ENCODE measurements around the gene APEX2.
"Not testable (repeated sequence)": the region's sequence is repeated elsewhere in the genome, so short reads cannot be mapped to it uniquely, and the experiment has no call there.

The APEX2 gene, protein sequence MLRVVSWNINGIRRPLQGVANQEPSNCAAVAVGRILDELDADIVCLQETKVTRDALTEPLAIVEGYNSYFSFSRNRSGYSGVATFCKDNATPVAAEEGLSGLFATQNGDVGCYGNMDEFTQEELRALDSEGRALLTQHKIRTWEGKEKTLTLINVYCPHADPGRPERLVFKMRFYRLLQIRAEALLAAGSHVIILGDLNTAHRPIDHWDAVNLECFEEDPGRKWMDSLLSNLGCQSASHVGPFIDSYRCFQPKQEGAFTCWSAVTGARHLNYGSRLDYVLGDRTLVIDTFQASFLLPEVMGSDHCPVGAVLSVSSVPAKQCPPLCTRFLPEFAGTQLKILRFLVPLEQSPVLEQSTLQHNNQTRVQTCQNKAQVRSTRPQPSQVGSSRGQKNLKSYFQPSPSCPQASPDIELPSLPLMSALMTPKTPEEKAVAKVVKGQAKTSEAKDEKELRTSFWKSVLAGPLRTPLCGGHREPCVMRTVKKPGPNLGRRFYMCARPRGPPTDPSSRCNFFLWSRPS

DNA sequence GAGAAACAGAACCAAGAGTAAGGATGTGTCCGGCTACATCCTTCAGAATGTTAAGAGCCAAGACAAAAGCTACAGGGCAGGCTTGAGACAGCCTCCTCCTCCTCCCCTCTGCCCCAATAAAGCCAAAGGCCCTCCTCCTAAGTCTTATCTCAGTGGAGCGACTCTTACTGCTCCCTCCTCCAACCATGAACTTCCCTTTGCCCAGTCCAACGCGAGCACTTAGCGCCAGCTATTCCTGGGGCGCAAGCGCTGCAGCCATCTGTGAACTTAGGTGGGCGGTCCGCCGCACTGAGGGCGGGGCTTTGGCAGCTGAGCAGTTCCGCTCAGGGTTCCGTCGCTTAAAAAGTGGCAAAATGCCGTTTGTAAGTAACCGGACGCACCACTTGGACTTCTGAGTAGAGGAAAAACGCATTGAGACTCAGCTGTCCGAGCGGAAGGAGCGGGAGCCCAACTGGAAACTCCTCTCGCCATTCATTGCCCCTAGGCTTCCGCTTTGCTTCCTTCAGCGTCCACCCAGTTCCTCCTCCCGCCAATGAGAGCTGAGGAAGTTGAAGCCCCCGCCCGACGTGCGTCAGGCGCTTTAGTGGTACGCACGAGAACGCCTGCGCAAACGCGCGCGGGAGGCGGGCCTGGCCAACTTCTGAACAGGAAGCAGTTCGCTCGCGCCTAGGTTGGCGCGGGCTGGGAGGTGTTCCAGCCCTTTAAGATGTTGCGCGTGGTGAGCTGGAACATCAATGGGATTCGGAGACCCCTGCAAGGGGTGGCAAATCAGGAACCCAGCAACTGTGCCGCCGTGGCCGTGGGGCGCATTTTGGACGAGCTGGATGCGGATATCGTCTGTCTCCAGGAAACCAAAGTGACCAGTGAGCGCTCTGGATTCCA is at the start of gene APEX2:
TSS of gene APEX2 (plus strand) at position 647 of the 882 bp plus-strand sequence. CDS start at position 707, 60 bp downstream.
- peak; percentile 86 for DNase-seq

DNA sequence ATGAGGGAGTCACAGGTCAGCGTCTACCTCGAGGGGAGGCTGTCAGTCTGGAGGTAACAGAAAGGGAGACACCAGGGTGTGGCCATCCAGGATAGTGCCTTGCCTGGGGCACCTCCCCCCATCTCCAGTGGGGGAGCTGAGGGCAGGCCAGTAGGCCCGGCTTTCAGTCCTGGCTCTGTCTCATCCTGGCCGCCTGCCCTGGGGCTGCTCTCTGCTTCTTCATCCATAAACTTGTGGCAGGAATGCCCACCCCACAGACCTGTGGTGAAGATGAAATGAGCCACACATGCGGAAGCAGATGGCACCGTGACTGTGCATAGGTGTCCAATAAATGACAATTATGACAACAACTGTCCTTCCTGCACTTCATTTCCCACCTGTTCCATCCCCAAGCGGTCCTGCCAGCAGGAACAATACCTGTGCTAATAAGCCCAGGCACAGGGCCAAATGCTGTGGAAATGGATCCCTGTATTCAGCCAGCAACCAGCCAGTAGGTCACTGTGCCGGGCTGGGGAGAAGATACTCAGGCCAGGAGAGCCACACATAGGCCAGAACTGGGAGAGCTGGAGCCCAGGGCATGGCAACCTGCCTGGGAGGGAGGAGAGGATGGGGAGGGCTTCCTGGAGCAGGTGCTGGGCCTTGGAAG is 49.3 kb upstream of the APEX2 start:
- DNase-seq = no peak

- DNase-seq = no peak
Measured at GRCh38 chrX:54961750-54962149, 38.4 kb upstream of the APEX2 start.

DNA sequence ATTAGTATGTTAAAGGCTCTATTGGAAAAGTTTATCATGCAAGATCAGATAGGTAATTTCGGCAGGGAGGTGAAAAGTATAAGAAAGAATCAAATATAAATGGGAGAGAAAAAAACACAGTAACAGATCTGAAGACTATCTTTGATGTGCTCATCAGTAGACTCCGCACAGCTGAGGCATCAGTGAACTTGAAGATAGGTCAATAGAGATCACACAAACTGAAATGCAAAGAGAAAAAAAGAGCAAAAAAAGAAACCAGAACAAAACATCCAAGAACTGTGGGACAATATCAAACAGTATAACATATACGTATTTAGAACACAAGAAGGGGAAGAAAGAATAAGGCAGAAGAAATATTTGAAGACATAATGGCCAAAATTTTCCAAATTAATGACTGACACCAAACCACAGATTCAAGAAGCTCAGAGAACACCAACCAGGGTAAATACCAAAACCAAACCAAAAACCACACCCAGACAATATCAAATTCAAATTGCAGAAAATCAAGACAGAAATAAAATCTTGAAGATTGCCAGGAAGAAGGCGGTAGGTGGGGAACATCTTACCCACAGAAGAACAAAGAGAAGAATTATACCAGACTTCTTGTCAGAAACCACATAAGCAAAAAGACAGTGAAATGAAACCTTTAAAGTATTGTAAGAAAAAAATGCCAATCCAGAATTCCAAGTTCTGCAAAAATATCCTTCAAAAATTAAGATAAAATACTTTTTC is 35.2 kb upstream of the APEX2 start:
- no peak for DNase-seq

- no peak for DNase-seq
Measured at GRCh38 chrX:54977387-54977786, 22.8 kb upstream of the APEX2 start.

GRCh38 chrX:54978448-54978847 is 21.7 kb upstream of the APEX2 start:
- DNase-seq = no peak

GRCh38 chrX:54979432-54979831 is 20.7 kb upstream of the APEX2 start:
- no peak for DNase-seq

DNA sequence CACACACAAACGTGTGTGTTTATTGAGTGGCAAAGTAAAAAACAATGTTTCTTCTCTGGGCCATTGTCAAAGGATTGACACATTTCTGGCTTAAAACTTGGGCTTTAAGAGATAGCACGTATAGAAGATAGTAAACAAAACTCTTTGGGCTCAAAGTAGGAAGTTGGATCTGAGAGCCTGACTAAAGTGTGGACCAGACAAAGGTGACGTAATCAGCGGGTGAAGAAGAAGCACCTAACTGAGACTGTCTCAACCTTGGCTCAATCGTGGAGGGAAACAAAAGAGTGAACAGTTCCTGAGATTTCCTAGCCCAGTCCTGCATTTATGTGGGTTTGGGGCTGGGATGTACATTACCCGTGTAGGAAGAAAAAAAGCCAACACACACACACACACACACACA is 19.8 kb upstream of the APEX2 start:
- DNase-seq = no peak

DNA sequence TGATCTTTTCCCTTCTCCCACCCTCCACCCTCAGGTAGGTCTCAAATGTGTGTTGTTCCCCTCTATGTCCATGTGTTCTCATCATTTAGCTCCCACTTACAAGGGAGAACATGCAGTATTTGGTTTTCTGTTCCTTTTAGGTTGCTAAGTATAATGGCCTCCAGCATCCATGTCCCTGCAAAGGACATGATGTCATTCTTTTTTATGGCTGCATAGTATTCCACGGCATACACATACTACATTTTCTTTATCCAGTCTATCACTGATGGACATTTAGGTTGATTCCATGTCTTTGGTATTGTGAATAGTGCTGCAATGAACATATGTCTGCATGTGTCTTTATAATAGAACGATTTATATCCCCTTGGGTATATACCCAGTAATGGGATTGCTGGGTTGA is 16.9 kb upstream of the APEX2 start:
- not testable (repeated sequence) for DNase-seq

- no peak for DNase-seq
Measured at GRCh38 chrX:54991706-54992105, 8.5 kb upstream of the APEX2 start.

DNA sequence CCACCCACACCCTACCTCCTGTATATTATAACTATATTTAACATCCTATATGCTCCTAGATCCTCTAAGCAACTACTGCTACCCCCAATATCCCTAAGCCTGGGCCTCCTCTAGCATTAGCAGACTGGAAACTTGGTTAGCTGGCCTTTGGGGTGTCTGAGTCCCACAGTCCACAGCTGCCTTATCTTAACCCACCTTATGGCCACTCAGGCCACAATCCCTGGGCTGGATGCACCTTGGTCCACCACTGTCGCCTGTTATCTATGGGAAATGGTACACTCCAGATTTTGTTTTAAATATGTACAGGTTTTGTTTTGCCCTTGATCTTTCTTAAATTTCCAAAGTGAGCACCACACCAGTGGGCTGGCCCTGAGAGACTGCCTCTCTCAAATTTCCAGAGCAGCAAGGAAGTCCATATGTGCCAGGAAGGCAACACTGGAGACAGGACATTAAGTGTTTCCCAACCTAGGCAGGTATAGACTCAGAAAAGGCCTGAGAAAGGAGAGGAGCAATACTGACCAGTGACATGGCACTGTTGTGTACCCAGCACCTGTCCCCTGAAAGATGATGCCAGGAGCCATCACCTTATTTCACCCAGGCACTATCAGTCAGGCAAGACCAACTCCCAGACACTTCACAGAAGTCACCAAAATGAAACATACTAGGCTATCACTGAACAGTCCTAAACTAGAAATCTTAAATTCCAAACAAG is 7.1 kb upstream of the APEX2 start:
- DNase-seq = no peak

- DNase-seq = no peak
Measured at GRCh38 chrX:54994099-54994498, 6.1 kb upstream of the APEX2 start, which contains the start of gene PFKFB1. Gene PFKFB1, minus strand, starts transcription at chrX:54994188. Its CDS starts 181 bp downstream, at chrX:54994007.

DNA sequence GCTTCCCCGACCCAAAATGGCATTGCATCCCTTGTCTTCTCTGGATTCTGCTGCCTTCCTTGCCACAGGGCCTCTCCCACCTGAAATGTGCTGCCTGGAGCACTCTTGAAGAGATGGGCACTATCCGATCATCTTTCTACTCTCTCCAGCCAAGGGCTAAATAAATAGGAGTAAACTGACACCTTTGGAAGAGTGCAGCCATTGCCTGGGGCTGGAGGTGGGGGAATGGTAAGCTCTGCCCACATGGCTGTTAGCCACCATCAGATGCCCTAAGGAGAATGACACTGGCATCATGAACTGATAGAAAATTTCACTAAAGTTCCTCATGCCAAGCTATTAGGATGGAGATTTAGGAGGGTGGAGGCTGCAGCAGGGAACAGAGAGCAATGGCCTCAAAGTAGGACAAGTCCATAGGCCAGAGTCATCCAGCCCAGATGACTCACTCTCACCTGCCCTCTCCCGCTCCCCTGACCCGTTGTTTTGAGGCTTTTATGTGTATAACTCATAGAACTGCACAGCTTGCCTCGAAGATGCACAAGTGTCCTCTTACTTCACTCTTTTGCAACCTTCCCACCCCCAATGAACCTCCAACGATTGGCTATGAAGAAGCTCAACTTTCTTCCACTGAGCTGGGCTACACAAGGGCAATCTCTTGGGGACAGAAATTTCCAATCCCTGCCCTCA is 5.4 kb upstream of the APEX2 start:
- DNase-seq = no peak

GRCh38 chrX:54995621-54996020 is 4.5 kb upstream of the APEX2 start:
- DNase-seq = no peak

GRCh38 chrX:55004231-55004630 is 4.1 kb downstream of the APEX2 start:
- DNase-seq = no peak

DNA sequence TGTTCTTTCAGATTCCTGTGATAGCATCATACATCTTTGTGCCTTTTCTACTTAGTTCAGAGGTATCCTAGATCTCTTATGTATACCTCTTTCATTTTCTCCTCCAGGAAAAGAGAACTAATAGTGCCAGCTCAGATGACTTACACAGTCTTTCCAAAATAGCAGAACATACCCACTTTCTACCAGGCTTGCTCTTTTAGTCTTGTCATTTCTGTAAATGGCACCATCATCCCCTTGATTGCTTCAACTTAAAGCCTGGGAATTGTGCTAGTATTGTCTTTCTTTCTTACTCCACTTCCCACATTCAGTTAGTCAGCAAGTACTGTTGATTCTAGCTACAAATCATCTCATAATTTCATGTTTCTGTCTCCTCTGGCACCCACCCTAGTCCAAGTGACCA is 5.1 kb downstream of the APEX2 start:
- DNase-seq = no peak

GRCh38 chrX:55006827-55007621 is 6.9 kb downstream of the APEX2 start:
- DNase-seq = no peak

GRCh38 chrX:55007656-55008055 is 7.5 kb downstream of the APEX2 start:
- DNase-seq = no peak

DNA sequence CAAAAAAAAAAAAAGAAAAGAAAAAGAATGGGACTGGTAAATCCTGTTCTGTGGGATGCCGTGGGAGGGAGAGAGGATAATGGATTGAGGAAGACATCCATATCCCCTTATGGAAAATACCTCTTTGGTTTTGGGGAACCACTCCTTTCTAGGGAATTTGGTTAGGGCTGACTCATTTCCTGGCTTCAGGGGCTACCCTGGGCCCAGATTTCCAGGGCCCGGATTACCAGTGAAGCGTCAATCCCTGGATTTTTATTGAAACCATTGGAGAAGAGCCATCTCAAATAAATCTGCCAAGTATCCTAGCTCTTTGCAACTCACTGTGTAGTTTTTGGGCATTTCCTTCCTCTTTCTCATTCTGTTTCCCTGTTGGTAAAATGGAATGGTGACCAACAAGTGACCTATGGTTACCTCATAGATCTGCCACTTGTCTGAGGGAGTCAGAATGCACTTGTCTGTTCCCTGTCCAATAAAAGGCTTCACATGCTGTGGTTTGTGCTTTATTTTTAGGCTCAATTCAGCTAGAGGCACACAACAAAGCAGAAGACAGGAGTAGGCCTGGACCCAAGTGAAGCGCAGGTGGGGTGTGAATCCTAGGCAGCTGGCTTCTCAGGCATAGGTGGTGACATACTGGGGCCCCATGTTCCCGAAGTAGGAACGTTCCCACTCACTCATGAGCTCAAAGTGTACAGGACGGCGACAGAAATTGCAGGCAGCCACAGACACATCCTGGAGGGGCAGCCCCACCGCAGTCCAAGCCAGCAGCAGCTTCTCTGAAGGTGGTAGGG is 8.6 kb downstream of the APEX2 start:
- no peak for DNase-seq
